GF-D8 (cell line): ENCODE measurements around the gene VWA8.
"Not testable (repeated sequence)": the region's sequence is repeated elsewhere in the genome, so short reads cannot be mapped to it uniquely, and the experiment has no call there.

Experiments used
- DNase-seq: peaks from one replicate; lab custom pipeline; 2025; lab: John Stamatoyannopoulos, UW

Gene VWA8

GRCh38 chr13:41966671-41967070, 5.8 kb upstream of the VWA8 start:
- DNase-seq, result no peak

GRCh38 chr13:41962994-41963393, 2.1 kb upstream of the VWA8 start:
- DNase-seq, result no peak

GRCh38 chr13:41961466-41961760, 504 bp upstream of the VWA8 start:
- no peak for DNase-seq

GRCh38 chr13:41960211-41960636, 685 bp downstream of the VWA8 start:
- DNase-seq, result no peak

GRCh38 chr13:41956272-41956671, 4.6 kb downstream of the VWA8 start:
- no peak for DNase-seq

- no peak for DNase-seq
These were observed 5.3 kb downstream of the VWA8 start for GRCh38 chr13:41955605-41956004.

- no peak for DNase-seq
These were observed 6.7 kb downstream of the VWA8 start for GRCh38 chr13:41954226-41954625.

- DNase-seq, result no peak
These were observed 8.2 kb downstream of the VWA8 start for GRCh38 chr13:41952749-41953148.

GRCh38 chr13:41949104-41949503, 11.8 kb downstream of the VWA8 start:
- DNase-seq, result not testable (repeated sequence)

- no peak for DNase-seq
These were observed 15.0 kb downstream of the VWA8 start for GRCh38 chr13:41945926-41946325.

- DNase-seq, result no peak
These were observed 16.1 kb downstream of the VWA8 start for GRCh38 chr13:41944635-41945397.

GRCh38 chr13:41944229-41944628, 16.7 kb downstream of the VWA8 start:
- DNase-seq, result no peak

- no peak for DNase-seq
These were observed 18.3 kb downstream of the VWA8 start for GRCh38 chr13:41942462-41943094.

- DNase-seq, result no peak
These were observed 19.7 kb downstream of the VWA8 start for GRCh38 chr13:41941174-41941573.

GRCh38 chr13:41939398-41939797, 21.5 kb downstream of the VWA8 start:
- no peak for DNase-seq

GRCh38 chr13:41938918-41939317, 22.0 kb downstream of the VWA8 start:
- DNase-seq, result no peak

GRCh38 chr13:41937388-41937787, 23.5 kb downstream of the VWA8 start:
- no peak for DNase-seq

- DNase-seq, result no peak
These were observed 25.4 kb downstream of the VWA8 start for GRCh38 chr13:41935501-41935900.

- no peak for DNase-seq
These were observed 25.9 kb downstream of the VWA8 start for GRCh38 chr13:41934994-41935393.

GRCh38 chr13:41934120-41934519, 26.8 kb downstream of the VWA8 start:
- no peak for DNase-seq

- DNase-seq, result no peak
These were observed 29.6 kb downstream of the VWA8 start for GRCh38 chr13:41931337-41931736.

- no peak for DNase-seq
These were observed 30.8 kb downstream of the VWA8 start for GRCh38 chr13:41930154-41930553.

GRCh38 chr13:41928323-41928722, 32.6 kb downstream of the VWA8 start:
- DNase-seq, result no peak

GRCh38 chr13:41925014-41925413, 35.9 kb downstream of the VWA8 start:
- DNase-seq, result no peak
